ENCODE measurements around the gene NOTUM. TPM values are rescaled to one million over a fixed set of nuclear protein-coding genes. Genes with fewer than 3 reads are reported as not detected.

The NOTUM gene
- polyA plus RNA-seq, 12 donors, result 1.9 to 7.7 (median 3.5) TPM; not detected in 2

DNA sequence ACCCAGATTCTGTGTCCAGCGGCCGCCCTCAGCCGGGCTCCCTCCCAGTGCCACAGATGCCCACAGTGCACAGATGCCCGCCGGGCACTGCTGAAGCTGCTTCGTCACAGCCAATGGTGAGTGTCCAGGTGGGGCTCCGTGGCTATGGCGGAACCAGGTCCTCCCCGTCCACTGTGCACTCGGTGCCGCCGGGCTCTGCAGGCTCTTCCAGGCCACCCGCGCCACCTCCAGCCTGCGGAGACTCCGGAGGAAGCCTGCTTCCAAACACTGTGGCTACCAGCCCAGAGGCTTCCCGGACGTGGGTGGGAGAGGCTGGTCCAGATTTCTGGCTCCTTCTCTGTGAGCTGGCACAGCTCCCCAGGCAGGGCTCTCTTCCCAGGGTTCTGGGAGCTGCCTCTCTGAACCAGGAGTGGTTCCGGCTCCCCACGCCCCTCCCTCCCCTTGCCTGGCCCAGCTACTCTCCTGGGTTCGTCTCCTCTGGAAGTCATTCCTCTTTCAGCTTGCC lies 21.1 kb downstream of the NOTUM start:
- no peak for DNase-seq

GRCh38 chr17:81939218-81939617 lies 21.8 kb downstream of the NOTUM start:
- no peak for DNase-seq

GRCh38 chr17:81935709-81936084 lies 25.3 kb downstream of the NOTUM start:
- no peak for DNase-seq

DNA sequence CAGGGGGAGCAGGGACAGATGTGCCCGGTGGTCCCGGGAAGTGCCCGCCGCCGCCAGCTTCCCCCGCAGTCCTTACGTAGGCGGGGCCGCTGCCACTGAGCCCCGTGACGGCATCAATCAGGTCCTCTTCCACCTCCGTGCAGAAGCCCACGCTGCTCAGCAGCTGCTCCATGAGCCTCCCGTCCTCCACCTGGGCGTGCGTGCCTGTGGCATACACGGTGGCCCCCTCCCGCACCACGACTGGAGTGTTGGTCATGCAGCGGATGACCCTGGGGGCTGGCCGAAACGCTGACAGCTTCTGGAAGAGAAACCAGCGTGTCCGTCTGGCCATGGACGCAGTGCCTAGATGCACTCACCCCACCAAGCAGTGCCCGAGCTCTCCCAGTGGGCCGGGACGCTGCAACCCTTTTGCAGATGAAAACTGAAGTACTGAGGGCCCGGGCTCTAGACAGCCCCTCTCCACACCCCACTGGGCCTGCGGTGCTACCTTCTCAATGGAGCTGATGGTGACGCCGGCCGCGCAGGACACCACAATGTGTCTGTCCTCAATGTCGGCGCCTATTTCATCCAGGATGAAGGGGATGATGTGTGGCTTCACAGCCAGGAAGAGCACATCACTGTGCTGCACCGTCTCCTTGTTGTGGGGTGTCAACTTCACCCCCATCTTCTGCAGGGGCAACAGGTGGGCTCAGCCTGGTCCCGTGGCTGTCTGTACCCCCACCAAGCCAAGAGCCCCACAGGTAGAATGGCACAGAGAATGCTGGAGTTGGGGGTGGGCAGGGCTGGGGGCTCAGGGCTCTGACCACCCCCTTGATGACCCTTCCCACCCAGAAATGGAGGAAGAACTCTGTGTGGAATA lies 25.9 kb downstream of the NOTUM start:
- no peak for DNase-seq

GRCh38 chr17:81934098-81934757 lies 26.8 kb downstream of the NOTUM start:
- no peak for DNase-seq

GRCh38 chr17:81933178-81933699 lies 27.7 kb downstream of the NOTUM start:
- DNase-seq, result no peak

DNA sequence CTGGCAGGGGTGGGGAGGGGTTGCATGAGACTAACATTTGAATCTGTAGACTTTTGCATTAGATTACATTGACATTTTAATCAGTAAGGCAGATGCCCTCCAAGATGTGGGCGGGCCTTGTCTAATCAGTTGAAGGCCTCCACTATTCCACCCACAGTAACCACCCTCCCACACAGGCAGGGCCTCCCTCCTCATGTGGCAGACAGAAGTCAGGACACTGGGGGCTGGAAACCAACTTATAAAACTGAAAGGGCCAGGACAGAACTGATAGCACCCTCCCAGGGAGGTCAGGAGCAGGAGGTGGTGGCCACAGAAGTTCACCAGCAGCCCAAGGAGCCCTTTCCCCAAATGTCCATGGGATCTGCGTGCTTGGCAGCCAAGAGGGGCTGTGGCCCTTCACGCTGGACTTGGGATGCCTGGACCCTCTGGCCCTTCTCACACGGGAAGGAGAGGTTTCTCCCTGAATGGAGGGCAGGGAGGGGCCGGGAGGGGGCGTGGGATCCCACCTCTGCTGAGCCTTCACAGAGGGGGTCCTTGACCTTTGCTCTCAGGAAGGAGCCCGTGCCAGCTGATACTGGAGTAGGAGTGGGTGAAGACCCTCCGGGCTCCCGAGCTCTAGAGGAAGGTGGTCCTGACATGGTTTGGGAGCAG lies 28.5 kb downstream of the NOTUM start:
- no peak for DNase-seq

- DNase-seq, result no peak
Observed at GRCh38 chr17:81931557-81932332, 29.2 kb downstream of the NOTUM start.

- DNase-seq, result no peak
Observed at GRCh38 chr17:81931189-81931556, 29.8 kb downstream of the NOTUM start.

GRCh38 chr17:81930142-81931125 lies 30.6 kb downstream of the NOTUM start:
- DNase-seq, result no peak

DNA sequence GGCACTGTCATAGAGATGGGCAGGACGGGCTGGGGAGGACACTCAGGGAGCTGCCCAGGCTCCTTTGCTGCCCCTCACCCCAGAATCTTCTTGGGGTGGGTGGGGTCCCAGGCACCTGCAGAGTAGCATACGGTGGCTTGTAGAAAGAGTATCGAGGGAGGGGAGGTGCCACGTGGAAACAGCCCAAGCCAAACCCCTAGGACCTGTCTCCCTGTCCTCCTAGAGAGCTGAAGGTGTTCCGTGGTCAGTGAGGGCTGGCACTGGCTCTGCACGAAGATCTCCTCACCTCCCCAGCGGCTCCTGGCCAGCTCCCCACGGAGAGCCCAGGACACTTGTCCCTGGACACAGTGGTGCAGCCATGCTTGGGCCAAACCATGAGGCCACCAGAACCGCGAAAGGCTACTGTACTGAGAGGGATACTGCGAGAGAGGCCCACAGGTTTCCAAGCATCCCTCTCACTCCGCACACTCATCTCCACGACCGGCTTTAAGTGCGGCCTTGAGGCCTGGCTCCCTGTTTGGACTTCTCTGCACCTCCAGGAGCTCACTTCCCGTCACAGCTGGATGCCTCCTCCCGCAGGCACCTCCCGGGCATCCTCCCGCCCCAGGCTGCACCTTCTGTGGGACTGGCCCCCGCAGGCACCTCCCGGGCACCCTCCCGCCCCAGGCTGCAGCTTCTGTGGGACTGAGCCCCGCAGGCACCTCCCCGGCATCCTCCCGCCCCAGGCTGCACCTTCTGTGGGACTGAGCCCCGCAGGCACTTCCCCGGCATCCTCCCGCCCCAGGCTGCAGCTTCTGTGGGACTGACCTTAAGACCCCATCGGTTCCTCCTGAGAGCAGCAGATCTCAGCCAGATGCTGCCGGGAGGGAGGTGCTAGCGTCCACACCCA lies 31.5 kb downstream of the NOTUM start:
- DNase-seq, result no peak

DNA sequence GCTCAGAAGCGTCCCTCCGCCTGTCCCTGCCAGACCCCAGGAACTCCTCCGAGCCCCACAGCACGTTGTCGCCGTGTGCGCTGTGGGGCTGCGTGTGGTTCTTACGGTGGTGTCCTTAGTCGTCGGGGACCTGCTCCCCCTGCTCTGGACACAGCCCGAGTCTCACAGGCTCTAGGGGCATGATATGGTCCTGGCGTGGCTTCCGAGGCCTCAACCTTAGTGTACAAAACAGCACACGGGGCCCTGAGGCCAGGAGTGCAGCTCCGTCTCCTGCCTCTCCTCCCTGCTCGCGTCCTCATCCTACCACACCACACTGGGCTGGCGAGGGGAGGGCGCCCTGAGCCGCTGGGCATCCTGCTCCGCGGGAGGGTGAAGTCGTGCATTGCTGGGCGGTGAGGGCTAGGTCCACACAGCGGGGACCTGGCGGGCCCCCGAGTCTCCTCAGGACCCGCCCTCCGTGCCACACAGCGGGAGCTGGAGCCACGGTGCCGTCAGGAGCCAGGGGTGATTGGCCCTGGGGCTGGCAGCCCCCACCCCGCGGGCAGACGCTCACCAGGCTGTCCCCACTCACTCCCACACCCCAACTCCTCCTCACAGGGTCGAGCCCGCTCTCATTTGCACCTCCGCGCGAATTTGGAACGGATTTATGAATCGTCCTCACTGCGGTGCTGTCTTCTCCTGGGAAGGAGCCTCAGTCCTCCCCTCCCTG lies 32.3 kb downstream of the NOTUM start:
- DNase-seq, result no peak

DNA sequence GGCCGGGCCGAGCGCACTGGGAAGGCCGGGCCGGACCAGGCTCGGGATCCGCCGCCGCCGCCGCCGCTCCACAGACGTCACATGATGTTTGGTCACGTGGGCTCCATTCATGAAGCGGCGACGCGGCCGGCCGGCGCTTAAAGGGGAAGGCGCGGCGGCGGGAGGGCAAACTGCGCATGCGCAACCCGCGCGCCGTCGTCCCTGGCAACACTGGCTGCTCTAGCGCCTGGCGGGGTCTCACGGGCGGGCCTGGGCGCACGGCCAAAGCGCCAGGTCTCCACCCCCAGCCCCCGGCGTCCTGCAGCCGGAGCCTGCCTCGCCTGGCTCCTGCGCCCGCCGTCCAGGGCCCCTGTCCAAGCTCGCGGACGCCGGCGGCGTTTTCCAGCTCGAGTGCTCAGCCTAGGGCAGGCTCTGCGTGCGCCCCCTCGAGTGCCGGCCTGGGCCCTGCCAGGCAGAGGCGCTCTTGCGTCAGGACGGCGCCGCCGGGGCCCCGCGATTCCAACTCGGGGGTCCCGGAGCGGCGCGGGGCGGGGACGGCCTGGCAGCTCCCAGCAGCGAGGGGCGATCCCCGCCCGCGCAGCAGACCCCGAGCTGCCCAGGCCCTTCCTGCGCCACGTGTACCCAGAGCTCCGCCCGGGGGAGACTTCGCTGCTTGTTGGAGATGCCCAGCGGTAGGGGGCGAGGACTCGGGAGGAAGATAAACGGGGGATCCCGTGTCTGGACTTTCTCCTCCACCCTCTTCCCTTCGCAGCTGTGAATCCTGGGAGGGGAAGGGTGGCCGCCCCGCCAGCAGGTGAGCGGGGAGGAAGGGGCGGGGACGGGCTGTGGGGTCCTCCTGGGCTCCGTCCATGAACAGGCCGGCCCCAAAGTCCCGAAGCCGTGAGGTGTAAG lies 33.1 kb downstream of the NOTUM start, which contains the start of gene MAFG:
Gene MAFG, minus strand, starts transcription at position 83 of the 891 bp plus-strand sequence. CDS start 4,550 bp downstream, outside the sequence.
- peak; percentile 96 for DNase-seq

GRCh38 chr17:81927152-81927652 lies 33.8 kb downstream of the NOTUM start:
- no peak for DNase-seq

GRCh38 chr17:81926451-81927151 lies 34.4 kb downstream of the NOTUM start:
- peak; percentile 64 for DNase-seq

DNA sequence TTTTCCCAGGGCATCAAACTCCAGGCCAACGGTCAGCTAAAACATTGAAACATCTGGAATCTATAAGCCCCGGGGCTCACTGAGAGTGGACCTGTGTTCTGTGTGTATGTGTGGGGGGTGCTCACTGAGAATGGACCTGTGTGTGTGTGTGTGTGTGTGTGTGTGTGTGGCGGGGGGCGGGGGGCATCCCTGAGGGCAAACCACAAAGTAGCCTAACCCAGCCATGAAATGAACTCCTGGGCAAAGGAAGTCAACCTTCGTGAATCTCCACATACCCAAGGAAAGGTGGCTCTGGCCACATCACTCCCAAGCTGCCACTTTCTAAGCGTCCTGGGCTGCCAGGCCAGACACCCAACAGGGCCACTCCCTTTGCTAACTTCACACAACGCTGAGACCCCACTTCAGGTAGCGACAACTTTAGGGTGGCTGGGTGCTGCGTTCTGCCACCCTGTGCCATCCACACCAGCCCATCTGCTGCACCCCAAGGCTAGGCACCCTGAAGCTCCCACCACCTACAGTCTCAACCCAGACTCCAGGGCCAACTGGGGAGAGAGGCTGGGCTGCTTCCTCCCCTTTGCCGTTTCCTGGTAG lies 35.0 kb downstream of the NOTUM start:
- DNase-seq, result no peak

Measured in muscle of arm (tissue), 12 donors.